HG03060 (cell line): ENCODE data around the gene PPP3CB.
"Not testable (repeated sequence)": the region's sequence is repeated elsewhere in the genome, so short reads cannot be mapped to it uniquely, and the experiment has no call there.

Experiments used
- ATAC-seq: cut with Tn5 transposase; IDR thresholded peaks from one replicate; pipeline ENCODE4 v1.9.1; 2021; ENCODE audit warnings: low read depth, moderate number of reproducible peaks; ENCODE audit not compliant: unreplicated experiment

PPP3CB gene

DNA sequence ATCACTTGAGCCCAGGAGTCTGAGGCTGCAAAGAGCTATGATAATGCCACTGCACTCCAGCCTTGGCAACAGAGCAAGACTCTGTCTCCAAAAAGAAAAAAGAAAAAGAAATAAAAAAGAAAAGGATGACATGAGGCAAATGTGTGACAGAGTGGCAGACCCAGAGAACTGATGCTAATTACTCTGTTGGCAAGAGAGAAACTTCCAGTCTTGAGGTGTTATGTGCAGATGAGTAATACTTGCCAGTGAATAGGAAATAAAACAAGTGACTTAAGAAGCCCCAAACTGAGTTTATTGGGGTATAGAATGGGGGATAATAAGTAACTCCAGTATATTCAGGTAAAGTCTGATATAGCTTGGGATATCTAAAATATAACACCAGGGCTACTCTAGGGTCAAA is 72.5 kb downstream of the PPP3CB start:
- ATAC-seq, result no peak

DNA sequence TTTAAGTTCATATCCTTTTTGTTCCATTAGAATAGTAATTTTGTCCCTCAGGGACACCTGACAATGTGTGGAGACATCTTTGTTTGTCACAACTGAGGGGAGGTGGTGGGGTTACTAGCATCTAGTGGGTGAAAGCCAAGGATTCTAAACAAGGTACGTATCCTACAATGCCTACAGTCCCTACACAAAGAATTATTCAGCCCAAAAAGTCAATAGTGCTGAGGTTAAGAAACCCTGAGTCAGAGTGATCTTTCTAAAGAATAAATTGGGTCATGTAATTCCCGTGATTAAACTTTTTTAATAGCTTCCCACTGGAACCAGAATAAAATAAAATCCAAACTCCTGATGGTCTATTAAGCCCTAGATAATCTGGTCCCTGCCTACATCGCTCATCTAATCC is 79.3 kb downstream of the PPP3CB start:
- ATAC-seq, result no peak

DNA sequence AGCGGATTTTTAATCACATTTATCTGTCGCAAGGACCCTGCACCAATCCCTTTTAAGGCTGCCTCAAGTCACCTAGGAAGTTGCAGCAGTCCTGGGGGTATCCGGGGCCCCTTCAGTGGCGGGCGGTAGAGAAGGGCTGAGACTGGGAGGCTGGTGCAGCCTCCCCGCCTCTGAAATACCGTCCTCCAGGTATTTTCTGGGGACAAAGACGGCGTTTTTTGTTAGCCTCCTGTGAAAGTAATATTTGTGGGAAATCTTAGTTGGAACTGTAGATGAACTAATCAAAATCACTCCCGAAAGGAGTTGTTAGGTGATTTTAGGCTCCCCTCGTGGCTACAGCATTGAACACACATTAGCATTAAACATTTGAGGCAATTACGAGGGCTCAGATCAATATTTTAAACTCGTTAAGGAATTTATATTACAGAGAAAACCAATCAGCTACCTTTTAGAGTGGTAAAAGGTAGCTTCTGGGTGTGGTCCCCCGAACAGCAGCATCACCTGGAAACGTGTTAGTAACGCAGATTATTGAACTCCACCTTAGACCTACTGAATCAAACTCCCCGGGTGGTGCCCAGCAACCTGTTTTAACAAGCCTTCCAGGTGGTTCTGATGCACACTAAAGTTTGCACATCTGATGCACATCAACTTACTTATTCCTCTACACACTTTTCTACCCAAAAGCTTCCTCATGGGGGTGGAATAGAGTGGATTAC is 81.4 kb downstream of the PPP3CB start:
- no peak for ATAC-seq

DNA sequence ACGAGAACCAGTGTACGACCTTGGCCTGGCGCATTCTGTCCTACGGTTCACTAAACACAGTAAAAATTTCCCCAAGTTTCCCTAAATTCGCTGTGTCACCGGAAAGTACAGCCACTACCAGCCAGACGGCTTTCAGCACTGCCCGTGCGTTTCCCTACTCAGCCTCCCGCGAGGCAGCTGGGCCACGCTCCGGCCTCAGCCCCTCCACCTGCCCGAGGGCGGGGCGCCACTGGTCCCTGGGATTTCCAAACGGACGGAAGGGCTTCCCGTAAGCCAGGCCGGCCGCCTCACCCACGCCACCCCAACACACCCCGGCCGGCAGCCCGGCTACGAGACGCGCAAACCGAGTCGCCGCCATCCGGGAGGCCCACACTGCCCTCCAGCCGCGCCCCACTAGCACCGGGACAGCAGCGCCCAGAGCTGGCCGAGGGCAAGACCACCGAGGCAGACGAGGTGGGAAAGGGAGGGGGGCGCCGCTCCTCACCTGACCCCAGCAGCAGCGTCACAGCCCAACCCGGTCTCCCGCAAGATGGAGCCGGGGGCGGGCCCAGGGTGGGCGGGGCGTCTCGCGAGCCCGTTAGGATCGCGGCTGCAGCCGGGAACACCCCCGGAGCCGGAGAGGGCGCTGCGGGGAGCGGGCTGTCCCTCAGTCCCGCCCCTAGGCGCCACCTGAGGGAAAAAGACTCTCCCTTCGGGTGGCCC is 82.1 kb downstream of the PPP3CB start, which contains the start of gene ANXA7:
TSS of gene ANXA7 (minus strand) at position 531 of the 702 bp plus-strand sequence. CDS start 13,202 bp downstream, outside the sequence.
- peak; percentile 71 for ATAC-seq

DNA sequence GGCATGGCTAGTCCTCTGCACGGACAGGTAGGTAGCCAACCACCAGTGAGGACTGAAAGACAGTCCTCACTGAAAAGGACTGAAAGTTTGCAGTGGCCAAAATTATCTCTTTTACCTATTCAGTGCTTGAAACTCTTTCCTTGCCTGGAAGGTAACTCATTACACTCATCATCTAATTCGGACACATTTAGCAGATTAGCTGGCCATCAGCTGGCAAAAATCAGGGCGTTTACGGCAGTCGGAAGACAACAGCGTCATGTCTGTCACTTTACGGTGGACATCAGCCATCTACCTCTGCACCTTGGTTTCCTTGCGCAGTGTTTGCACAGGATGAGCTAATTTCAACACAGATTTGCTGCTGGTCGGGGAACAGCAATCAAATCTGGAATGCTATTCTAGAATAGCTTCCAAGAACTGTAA is 82.7 kb downstream of the PPP3CB start:
- peak; percentile 19 for ATAC-seq

DNA sequence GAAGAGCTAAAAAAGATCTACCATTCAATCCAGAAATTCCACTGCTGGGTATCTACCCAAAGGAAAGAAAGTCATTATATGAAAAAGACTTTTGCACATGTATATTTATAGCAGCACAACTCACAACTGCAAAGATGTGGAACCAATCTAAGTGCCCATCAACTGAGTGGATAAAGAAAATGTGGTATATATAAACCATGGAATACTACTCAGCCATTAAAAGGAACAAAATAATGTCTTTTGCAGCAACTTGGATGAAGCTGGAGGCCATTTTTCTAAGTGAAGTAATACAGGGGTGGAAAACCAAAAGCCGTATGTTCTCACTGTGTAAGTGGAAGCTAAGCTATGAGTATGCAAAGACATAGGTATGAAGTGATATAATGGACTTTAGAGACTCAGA is 84.9 kb downstream of the PPP3CB start:
- no peak for ATAC-seq

DNA sequence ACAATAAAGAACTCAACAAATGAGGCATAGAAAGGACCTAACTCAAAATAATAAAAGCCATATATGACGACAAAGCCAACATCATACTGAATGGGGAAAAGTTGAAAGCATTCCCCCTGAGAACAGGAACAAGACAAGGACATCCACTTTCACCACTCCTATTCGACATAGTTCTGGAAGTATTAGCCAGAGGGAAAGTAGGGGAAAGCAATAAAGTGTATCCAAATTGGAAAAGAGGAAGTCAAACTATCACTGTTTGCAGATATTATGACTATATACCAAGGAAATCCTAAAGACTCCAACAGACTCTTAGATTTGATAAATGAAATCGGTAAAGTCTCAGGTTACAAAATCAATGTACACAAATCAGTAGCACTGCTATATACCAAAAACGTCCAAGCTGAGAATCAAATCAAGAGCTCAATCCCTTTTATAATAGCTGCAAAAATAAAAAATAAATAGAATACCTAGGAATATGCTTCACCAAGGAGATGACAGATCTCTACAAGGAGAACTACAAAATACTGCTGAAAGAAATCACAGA is 86.8 kb downstream of the PPP3CB start:
- ATAC-seq, result no peak

DNA sequence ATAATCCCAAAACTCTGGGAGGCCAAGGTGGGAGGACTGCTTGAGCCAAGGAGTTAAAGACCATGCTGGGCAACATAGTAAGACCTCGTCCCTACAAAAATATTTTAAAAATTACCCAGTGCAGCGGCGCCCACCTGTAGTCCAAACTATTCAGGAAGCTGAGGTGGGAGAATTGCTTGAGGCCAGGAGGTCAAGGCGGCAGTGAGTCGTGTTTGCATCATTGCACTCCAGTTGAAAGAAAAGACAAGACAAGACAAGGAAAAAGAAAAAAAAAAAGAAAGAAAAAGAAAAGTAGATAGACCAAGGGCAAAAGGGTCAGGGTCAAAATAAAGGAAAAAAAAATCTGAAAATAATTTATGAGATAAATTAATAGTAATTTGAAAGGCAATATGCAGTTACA is 87.8 kb downstream of the PPP3CB start:
- ATAC-seq, result no peak

DNA sequence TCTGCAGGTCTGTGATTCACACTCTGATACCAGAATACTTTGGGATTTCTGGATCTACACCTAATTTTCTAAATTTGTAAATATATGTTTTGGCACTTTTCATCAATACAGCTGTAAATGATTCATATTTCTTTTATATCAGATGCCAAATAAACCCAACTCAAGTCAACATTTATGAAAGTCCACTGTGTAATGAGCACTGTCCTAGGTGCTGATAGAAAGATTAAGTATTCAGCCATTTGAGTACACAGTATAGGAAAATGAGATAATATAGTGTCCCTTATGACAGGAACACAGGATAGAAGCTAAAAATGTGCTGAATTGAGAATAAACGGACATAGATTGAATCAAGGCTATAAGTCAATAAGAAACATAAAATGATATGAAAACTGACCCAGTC is 88.3 kb downstream of the PPP3CB start:
- ATAC-seq, result no peak

DNA sequence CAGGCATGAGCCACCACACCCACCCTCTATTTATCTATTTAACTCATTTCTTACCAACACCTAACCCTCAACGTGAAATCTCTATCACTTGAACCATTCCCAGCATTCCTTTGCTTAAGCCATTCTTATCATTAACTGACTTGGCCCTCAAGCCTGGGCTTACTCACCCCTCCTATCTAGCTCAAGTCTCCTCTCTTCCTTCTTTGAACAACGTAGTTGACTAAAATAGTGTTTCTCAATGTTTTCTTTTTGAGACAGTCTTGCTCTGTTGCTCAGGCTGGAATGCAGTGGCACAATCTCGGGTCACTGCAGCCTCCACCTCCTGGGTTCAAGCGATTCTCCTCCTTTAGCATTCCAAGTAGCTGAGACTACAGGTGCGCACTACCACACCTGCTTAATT is 89.0 kb downstream of the PPP3CB start:
- ATAC-seq, result no peak

DNA sequence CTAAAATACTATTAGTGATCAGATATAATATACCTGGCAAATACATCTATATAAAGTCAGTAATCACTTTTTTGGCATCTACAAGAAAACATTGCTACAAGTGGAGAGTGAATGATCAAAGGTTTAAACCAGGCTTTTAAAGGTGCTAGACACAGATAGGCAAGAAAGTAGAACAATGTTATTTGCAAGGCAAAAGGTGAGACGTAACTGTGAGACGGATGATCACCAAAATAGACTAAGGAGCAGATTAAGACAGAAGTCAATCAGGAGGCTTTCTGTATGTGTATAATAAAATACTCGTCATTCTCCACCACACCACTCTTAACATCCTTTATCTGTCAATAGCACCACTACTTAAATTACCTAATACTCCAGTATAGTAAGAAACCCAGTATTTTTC is 90.3 kb downstream of the PPP3CB start:
- ATAC-seq, result no peak

DNA sequence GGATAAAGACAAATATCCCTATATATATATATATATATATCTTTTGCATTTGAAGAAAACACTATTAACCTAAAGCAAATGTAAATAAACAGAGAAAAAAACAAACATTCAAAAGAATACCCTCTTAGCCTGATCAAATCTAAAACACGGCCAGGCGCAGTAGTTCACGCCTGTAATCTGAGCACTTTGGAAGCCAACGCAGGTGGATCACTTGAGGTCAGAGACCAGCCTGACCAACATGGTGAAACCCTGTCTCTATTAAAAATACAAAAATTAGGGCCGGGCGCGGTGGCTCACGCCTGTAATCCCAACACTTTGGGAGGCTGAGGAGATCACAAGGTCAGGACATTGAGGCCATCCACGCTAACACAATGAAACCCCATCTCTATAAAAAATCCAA is 91.1 kb downstream of the PPP3CB start:
- ATAC-seq, result no peak

DNA sequence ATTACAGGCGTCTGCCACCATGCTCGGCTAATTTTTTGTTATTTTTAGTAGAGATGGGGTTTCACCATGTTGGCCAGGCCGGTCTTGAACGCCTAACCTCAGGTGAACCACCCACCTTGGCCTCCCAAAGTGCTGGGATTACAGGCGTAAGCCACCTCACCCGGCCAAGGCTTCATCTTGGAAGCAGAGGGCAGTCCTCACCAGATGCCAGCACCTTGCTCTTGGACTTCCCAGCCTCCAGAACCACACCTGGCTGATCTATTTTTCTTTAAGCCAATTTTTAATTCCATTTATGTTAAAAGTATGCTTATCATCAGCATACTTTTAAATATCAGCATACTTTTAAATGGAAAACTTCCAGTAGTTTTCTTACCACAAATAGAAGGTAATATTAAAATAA is 94.2 kb downstream of the PPP3CB start:
- ATAC-seq, result no peak

DNA sequence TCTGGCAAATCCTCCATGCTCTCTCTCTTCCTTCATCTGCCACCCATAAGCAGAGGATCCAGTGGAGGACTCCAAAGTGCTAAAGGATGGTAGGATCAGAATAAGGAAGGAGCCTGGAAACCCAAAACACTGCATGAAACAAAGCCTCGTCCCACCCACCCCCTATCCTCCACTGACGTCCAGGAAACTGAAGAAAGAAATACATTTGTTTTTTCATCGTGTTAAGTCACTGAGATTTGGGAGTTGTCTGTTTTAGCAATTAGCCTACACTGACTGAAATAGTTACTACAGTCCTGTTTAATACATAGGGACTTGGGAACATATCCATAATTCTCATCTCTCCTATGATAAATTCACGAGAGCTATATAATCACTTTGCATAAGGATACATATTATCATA is 96.8 kb downstream of the PPP3CB start:
- no peak for ATAC-seq

DNA sequence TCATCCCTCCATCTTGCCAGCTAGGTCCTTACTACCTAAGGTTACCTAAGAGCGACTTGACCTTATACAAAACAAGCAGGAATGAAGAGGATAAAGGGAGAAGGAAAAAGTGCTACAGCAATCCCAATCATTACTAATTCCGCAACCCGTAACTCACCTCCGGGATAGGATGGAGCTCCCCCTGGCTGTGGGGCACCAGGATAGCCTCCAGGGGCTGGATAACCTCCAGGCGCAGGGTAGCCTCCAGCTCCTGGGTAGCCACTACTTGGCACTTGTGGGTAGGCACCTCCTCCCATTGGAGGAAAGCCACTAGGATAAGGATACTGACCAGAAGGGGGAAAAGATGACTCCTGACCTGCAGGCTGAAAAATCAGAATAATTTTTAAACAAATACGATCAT is 97.8 kb downstream of the PPP3CB start:
- no peak for ATAC-seq

DNA sequence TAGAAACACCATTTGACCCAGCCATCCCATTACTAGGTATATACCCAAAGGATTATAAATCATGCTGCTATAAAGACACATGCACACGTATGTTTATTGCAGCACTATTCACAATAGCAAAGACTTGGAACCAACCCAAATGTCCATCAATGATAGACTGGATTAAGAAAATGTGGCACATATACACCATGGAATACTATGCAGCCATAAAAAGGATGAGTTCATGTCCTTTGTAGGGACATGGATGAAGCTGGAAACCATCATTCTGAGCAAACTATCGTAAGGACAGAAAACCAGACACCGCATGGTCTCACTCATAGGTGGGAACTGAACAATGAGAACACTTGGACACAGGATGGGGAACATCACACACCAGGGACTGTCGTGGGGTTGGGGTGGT is 101.5 kb downstream of the PPP3CB start:
- ATAC-seq, result not testable (repeated sequence)

DNA sequence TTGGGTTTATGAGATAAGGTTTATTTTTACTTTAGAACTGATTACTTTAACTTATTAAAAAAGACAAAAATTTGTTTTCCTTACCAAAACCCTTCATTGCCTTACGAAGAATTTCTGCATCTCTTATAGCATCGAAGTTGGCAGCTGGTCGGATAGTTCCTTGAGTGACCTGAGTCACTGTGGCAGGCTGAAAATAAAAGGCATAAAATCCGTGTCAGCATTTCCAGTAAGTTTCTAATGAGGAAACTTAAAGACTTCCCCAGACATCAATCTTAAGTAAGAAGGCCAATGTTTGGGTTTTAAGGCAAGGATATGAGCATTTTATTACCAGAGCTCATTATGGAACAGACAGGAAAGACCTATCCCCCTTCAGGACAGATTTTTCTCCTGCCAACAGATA is 107.6 kb downstream of the PPP3CB start:
- ATAC-seq, result no peak

DNA sequence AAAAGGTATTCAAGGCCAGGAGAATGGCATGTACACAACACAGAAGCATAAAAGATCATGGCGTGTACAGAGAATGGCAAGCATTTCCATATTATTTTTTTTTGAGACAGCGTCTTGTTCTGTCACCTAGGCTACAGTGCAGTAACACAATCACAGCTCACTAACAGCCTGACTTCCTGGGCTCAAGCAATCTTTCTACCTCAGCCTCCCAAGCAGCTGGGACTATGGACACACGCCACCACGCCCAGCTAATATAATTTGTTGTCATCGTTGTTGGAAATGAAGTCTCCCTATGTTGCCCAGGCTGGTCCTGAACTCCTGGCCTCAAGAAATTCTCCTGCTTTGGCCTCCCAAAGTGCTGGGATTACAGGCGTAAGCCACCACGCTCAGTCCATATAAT is 109.2 kb downstream of the PPP3CB start:
- ATAC-seq, result no peak
